ENCODE data around the gene ALDH1L2.

GRCh38 chr12:105018776-105019175, 65.5 kb downstream of the ALDH1L2 start:
- TF ChIP-seq CTCF (IDR thresholded peaks at IDR 0.05 in 8 of 11, conservative IDR thresholded peaks at IDR 0.05 in 3 of 11): no peak
- no peak for TF ChIP-seq POLR2A (IDR thresholded peaks at IDR 0.05)
- TF ChIP-seq POLR2AphosphoS5 (IDR thresholded peaks at IDR 0.05): no peak
